Measurements from ENCODE around the gene CNGB1. TPM values are rescaled to one million over a fixed set of nuclear protein-coding genes. Genes with fewer than 3 reads are reported as not detected.

CNGB1 gene
- polyA plus RNA-seq, 1 of the 3 experiments (the other 2 are of a cell fraction) = 0.05 TPM

DNA sequence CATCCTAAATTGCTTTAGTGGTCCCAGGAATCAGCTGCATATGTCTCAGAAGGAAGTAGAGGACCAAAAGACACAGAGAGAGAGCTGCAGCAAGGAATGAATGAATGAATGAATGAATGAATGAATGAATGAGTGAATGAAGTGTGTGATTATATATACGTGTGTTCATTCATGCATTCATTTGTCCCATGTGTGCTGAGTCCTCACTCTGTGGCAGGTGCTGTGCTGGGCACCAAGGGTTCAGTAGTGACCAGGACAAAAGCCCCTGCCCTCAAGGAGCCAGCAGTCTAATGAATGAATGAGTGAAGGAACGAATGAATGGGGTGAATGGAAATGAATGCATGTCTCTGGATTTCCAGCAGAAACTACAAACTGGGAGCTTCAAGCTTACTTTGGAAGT is 9.4 kb downstream of the CNGB1 start:
- DNase-seq = no peak
- Histone ChIP-seq H3K4me2 (no peak overlapping the region), H3K4me1 (ENCODE audit: control insufficient read depth in 1 of 2, insufficient read depth in 2 of 2, low read depth in 1 of 2, low read length in 1 of 2) (peaks cover 0 to 3% of the 10 kb centered on the region in 2 experiments; a peak in 1 of 4 replicates), H3K27me3 (ENCODE audit: insufficient read depth) (peaks cover 8% of the 10 kb centered on the region; the same call in 1 of the 2 replicates), H3K36me3 (replicated peaks in 1 of 2; ENCODE audit: control insufficient read depth in 1 of 2, insufficient read depth in 2 of 2, low read length in 1 of 2) (no peaks in the 10 kb centered on the region), H3K4me3 (ENCODE audit: low read depth in 2 of 2, low read length in 1 of 2) (no peak overlapping the region), H2AFZ (ENCODE audit: low read depth) (no peak overlapping the region), H3K9me2 (no peaks in the 10 kb centered on the region), H3K9me3 (no peaks in the 10 kb centered on the region), H3F3A (replicated peaks; ENCODE audit: insufficient read depth) (no peaks in the 10 kb centered on the region), H3K79me2 (ENCODE audit: insufficient read depth) (no peaks in the 10 kb centered on the region), H3K27ac (ENCODE audit: low read depth in 2 of 2, low read length in 1 of 2) (no peak overlapping the region), H4K20me1 (ENCODE audit: insufficient read depth) (no peaks in the 10 kb centered on the region), H3K9ac (no peak overlapping the region)
- TF ChIP-seq, protein P1, sequence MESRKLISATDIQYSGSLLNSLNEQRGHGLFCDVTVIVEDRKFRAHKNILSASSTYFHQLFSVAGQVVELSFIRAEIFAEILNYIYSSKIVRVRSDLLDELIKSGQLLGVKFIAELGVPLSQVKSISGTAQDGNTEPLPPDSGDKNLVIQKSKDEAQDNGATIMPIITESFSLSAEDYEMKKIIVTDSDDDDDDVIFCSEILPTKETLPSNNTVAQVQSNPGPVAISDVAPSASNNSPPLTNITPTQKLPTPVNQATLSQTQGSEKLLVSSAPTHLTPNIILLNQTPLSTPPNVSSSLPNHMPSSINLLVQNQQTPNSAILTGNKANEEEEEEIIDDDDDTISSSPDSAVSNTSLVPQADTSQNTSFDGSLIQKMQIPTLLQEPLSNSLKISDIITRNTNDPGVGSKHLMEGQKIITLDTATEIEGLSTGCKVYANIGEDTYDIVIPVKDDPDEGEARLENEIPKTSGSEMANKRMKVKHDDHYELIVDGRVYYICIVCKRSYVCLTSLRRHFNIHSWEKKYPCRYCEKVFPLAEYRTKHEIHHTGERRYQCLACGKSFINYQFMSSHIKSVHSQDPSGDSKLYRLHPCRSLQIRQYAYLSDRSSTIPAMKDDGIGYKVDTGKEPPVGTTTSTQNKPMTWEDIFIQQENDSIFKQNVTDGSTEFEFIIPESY (IDR thresholded peaks at IDR 0.05; ENCODE audit: borderline replicate concordance, low read depth) = no peak
- TF ChIP-seq, protein P2, sequence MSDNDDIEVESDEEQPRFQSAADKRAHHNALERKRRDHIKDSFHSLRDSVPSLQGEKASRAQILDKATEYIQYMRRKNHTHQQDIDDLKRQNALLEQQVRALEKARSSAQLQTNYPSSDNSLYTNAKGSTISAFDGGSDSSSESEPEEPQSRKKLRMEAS (IDR thresholded peaks at IDR 0.05; ENCODE audit: low read depth) = no peak
- TF ChIP-seq RAD21 (IDR thresholded peaks at IDR 0.05; ENCODE audit: low read length) = no peak
- TF ChIP-seq ELF1 (IDR thresholded peaks at IDR 0.05) = no peak
- TF ChIP-seq, protein P3, sequence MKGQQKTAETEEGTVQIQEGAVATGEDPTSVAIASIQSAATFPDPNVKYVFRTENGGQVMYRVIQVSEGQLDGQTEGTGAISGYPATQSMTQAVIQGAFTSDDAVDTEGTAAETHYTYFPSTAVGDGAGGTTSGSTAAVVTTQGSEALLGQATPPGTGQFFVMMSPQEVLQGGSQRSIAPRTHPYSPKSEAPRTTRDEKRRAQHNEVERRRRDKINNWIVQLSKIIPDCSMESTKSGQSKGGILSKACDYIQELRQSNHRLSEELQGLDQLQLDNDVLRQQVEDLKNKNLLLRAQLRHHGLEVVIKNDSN (IDR thresholded peaks at IDR 0.05; ENCODE audit: borderline replicate concordance, low read depth) = no peak
- no peak for TF ChIP-seq EP300 (IDR thresholded peaks at IDR 0.05; ENCODE audit: borderline replicate concordance in 1 of 2, low read depth in 1 of 2, low read length in 1 of 2)
- TF ChIP-seq GATA2 (CRISPR knock-in tag; IDR thresholded peaks at IDR 0.05) = no peak
- no peak for TF ChIP-seq GABPA (IDR thresholded peaks at IDR 0.05; ENCODE audit: low read depth)
- no peak for TF ChIP-seq RFX5 (IDR thresholded peaks at IDR 0.05; ENCODE audit: low read length)
- TF ChIP-seq TCF12 (IDR thresholded peaks at IDR 0.05) = no peak
- TF ChIP-seq SMC3 (IDR thresholded peaks at IDR 0.05; ENCODE audit: low read depth, low read length) = no peak
- no peak for TF ChIP-seq FOXM1 (IDR thresholded peaks at IDR 0.05; ENCODE audit: low read depth)
- TF ChIP-seq, protein P4, sequence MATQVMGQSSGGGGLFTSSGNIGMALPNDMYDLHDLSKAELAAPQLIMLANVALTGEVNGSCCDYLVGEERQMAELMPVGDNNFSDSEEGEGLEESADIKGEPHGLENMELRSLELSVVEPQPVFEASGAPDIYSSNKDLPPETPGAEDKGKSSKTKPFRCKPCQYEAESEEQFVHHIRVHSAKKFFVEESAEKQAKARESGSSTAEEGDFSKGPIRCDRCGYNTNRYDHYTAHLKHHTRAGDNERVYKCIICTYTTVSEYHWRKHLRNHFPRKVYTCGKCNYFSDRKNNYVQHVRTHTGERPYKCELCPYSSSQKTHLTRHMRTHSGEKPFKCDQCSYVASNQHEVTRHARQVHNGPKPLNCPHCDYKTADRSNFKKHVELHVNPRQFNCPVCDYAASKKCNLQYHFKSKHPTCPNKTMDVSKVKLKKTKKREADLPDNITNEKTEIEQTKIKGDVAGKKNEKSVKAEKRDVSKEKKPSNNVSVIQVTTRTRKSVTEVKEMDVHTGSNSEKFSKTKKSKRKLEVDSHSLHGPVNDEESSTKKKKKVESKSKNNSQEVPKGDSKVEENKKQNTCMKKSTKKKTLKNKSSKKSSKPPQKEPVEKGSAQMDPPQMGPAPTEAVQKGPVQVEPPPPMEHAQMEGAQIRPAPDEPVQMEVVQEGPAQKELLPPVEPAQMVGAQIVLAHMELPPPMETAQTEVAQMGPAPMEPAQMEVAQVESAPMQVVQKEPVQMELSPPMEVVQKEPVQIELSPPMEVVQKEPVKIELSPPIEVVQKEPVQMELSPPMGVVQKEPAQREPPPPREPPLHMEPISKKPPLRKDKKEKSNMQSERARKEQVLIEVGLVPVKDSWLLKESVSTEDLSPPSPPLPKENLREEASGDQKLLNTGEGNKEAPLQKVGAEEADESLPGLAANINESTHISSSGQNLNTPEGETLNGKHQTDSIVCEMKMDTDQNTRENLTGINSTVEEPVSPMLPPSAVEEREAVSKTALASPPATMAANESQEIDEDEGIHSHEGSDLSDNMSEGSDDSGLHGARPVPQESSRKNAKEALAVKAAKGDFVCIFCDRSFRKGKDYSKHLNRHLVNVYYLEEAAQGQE (IDR thresholded peaks at IDR 0.05; ENCODE audit: low read depth, low read length) = no peak
- 16% methylated on average over 2 of the region's 2 CpGs for WGBS (ENCODE audit: low lambda C conversion rate)
- ChIA-PET POLR2A (no interaction called here), CTCF (no interaction called here)

Data from SK-N-SH (cell line).